Measurements from ENCODE around the gene BECN2.

BECN2 gene

GRCh38 chr1:241972703-241973369 lies 15.3 kb downstream of the BECN2 start:
- no peak overlapping the region for H2AFZ ChIP-seq (ENCODE audit: low read depth, low read length, severe bottlenecking)
- no peak overlapping the region for H3K9ac ChIP-seq (ENCODE audit: low read length)
- no peak overlapping the region for H3K4me3 ChIP-seq (ENCODE audit: insufficient read depth, low read length, poor library complexity, severe bottlenecking)
- TF ChIP-seq EZH2phosphoT487 (conservative IDR thresholded peaks at IDR 0.05; ENCODE audit: low read length) = no peak
- no peak for TF ChIP-seq CTCF (IDR thresholded peaks at IDR 0.05; ENCODE audit: insufficient read depth, low read length, poor library complexity, severe bottlenecking)
- H3K4me2 ChIP-seq (ENCODE audit: low read depth, low read length, poor library complexity, severe bottlenecking) = no peak overlapping the region
- H3F3A ChIP-seq (ENCODE audit: insufficient read depth) = no peaks in the 10 kb centered on the region
- H3K36me3 ChIP-seq (ENCODE audit: low read length) = no peaks in the 10 kb centered on the region
- no peaks in the 10 kb centered on the region for H4K20me1 ChIP-seq (ENCODE audit: low read depth, low read length)
- H3K9me3 ChIP-seq (ENCODE audit: insufficient read depth, low read length) = no peaks in the 10 kb centered on the region
- H3K79me2 ChIP-seq (ENCODE audit: insufficient read depth, low read length) = no peaks in the 10 kb centered on the region
- H3K27ac ChIP-seq (ENCODE audit: low read depth, low read length) = no peak overlapping the region
- no peaks in the 10 kb centered on the region for H3K9me2 ChIP-seq (replicated peaks; ENCODE audit: insufficient read depth, low read length)
- H3K27me3 ChIP-seq (ENCODE audit: low read length) = no peaks in the 10 kb centered on the region

GRCh38 chr1:241976229-241976628 lies 18.7 kb downstream of the BECN2 start:
- no peaks in the 10 kb centered on the region for H4K20me1 ChIP-seq (ENCODE audit: low read depth, low read length)
- H2AFZ ChIP-seq (ENCODE audit: low read depth, low read length, severe bottlenecking) = no peak overlapping the region
- no peak overlapping the region for H3K27ac ChIP-seq (ENCODE audit: low read depth, low read length)
- H3K27me3 ChIP-seq (ENCODE audit: low read length) = no peaks in the 10 kb centered on the region
- H3K9ac ChIP-seq (ENCODE audit: low read length) = no peak overlapping the region
- H3K4me2 ChIP-seq (ENCODE audit: low read depth, low read length, poor library complexity, severe bottlenecking) = no peak overlapping the region
- TF ChIP-seq EZH2phosphoT487 (conservative IDR thresholded peaks at IDR 0.05; ENCODE audit: low read length) (no peak), CTCF (IDR thresholded peaks at IDR 0.05; ENCODE audit: insufficient read depth, low read length, poor library complexity, severe bottlenecking) (no peak)
- H3K9me3 ChIP-seq (ENCODE audit: insufficient read depth, low read length) = no peaks in the 10 kb centered on the region
- no peaks in the 10 kb centered on the region for H3K9me2 ChIP-seq (replicated peaks; ENCODE audit: insufficient read depth, low read length)
- H3K4me3 ChIP-seq (ENCODE audit: insufficient read depth, low read length, poor library complexity, severe bottlenecking) = no peak overlapping the region
- H3F3A ChIP-seq (ENCODE audit: insufficient read depth) = no peaks in the 10 kb centered on the region
- H3K36me3 ChIP-seq (ENCODE audit: low read length) = no peaks in the 10 kb centered on the region
- no peaks in the 10 kb centered on the region for H3K79me2 ChIP-seq (ENCODE audit: insufficient read depth, low read length)

GRCh38 chr1:241979071-241979470 lies 21.5 kb downstream of the BECN2 start:
- no peaks in the 10 kb centered on the region for H3K9me2 ChIP-seq (replicated peaks; ENCODE audit: insufficient read depth, low read length)
- H3K9ac ChIP-seq (ENCODE audit: low read length) = no peak overlapping the region
- no peak overlapping the region for H3K4me3 ChIP-seq (ENCODE audit: insufficient read depth, low read length, poor library complexity, severe bottlenecking)
- no peaks in the 10 kb centered on the region for H3K36me3 ChIP-seq (ENCODE audit: low read length)
- no peaks in the 10 kb centered on the region for H3K27me3 ChIP-seq (ENCODE audit: low read length)
- no peaks in the 10 kb centered on the region for H3K9me3 ChIP-seq (ENCODE audit: insufficient read depth, low read length)
- H2AFZ ChIP-seq (ENCODE audit: low read depth, low read length, severe bottlenecking) = no peak overlapping the region
- no peak overlapping the region for H3K4me2 ChIP-seq (ENCODE audit: low read depth, low read length, poor library complexity, severe bottlenecking)
- TF ChIP-seq EZH2phosphoT487 (conservative IDR thresholded peaks at IDR 0.05; ENCODE audit: low read length) (no peak), CTCF (IDR thresholded peaks at IDR 0.05; ENCODE audit: insufficient read depth, low read length, poor library complexity, severe bottlenecking) (no peak)
- no peak overlapping the region for H3K27ac ChIP-seq (ENCODE audit: low read depth, low read length)
- H4K20me1 ChIP-seq (ENCODE audit: low read depth, low read length) = no peaks in the 10 kb centered on the region
- no peaks in the 10 kb centered on the region for H3F3A ChIP-seq (ENCODE audit: insufficient read depth)
- no peaks in the 10 kb centered on the region for H3K79me2 ChIP-seq (ENCODE audit: insufficient read depth, low read length)
